SK-N-SH (cell line): ENCODE data around the gene MINDY2. TPM values are rescaled to one million over a fixed set of nuclear protein-coding genes. Genes with fewer than 3 reads are reported as not detected.

Experiments
- CTCF ChIA-PET: fragments of 300-600, 350-600 bp; formaldehyde crosslinking; extraction: SDS; loops from one replicate; lab custom pipeline; 2021; lab: Yijun Ruan, JAX
- POLR2A ChIA-PET: fragments of 350-600 bp; sonication (Branson Sonifier 250); formaldehyde crosslinking; extraction: SDS; loops from one replicate; lab custom pipeline; 2020; ENCODE audit warnings: antibody characterized with exemption, inconsistent platforms; lab: Yijun Ruan, JAX
- DNase-seq: peaks from one replicate; pipeline ENCODE4 v3.0.0; 2012
- H2AFZ ChIP-seq: fragments of 200-600 bp; sonication (generic); 2 replicates; pipeline ENCODE4 v1.8.1; 2016; ENCODE audit warnings: antibody characterized with exemption, mild to moderate bottlenecking, low read depth
- H3F3A ChIP-seq: fragments of 200-600 bp; sonication (generic); replicated peaks from 2 replicates; pipeline ENCODE3; 2016; ENCODE audit warnings: antibody characterized with exemption, mild to moderate bottlenecking; ENCODE audit not compliant: insufficient read depth
- H3K27ac ChIP-seq, 2 experiments: fragments of 200-500 bp in 1 of 2; fragments of 200-600 bp in 1 of 2; sonication (Bioruptor generic) in 1 of 2; sonication (generic), shearing (Covaris generic) in 1 of 2; 2 replicates each; pipeline versions ENCODE4 v1.5.1 to v1.6.1; 2014 to 2016; ENCODE audit warnings: low read depth in 2 of 2, inconsistent platforms in 1 of 2, low read length in 1 of 2, mild to moderate bottlenecking in 1 of 2, mixed read lengths in 1 of 2
- H3K27me3 ChIP-seq: fragments of 200-600 bp; sonication (generic), shearing (Covaris generic); 2 replicates; pipeline ENCODE4 v1.6.1; 2016; ENCODE audit warnings: mixed run types; ENCODE audit not compliant: insufficient read depth
- H3K36me3 ChIP-seq, 2 experiments: fragments of 200-500 bp in 1 of 2; fragments of 200-600 bp in 1 of 2; sonication (Bioruptor generic) in 1 of 2; sonication (generic) in 1 of 2; replicated peaks in 1 of 2; 2 replicates each; pipeline versions ENCODE3 to v1.5.1; 2014 to 2016; ENCODE audit warnings: low read length in 1 of 2, mild to moderate bottlenecking in 1 of 2; ENCODE audit not compliant: insufficient read depth in 2 of 2, control insufficient read depth in 1 of 2
- H3K4me1 ChIP-seq, 2 experiments: fragments of 200-500 bp in 1 of 2; fragments of 200-600 bp in 1 of 2; sonication (Bioruptor generic) in 1 of 2; sonication (generic), shearing (Covaris generic) in 1 of 2; 2 replicates each; pipeline versions ENCODE4 v1.5.1 to v1.6.1; 2014 to 2016; ENCODE audit warnings: low read depth in 1 of 2, low read length in 1 of 2, mixed run types in 1 of 2; ENCODE audit not compliant: insufficient read depth in 2 of 2, control insufficient read depth in 1 of 2
- H3K4me2 ChIP-seq: fragments of 200-600 bp; sonication (generic), shearing (Covaris generic); 2 replicates; pipeline ENCODE4 v1.6.1; 2017; ENCODE audit warnings: mixed run types
- H3K4me3 ChIP-seq, 2 experiments: fragments of 200-500 bp in 1 of 2; fragments of 200-600 bp in 1 of 2; sonication (Bioruptor generic) in 1 of 2; sonication (generic), shearing (Covaris generic) in 1 of 2; 2 replicates each; pipeline versions ENCODE4 v1.5.1 to v1.8.1; 2014 to 2016; ENCODE audit warnings: low read depth in 2 of 2, inconsistent platforms in 1 of 2, low read length in 1 of 2, mild to moderate bottlenecking in 1 of 2, mixed read lengths in 1 of 2, moderate library complexity in 1 of 2
- H3K79me2 ChIP-seq: fragments of 200-600 bp; sonication (generic); 2 replicates; pipeline ENCODE4 v1.8.1; 2017; ENCODE audit warnings: mild to moderate bottlenecking; ENCODE audit not compliant: insufficient read depth
- H3K9ac ChIP-seq: fragments of 200-600 bp; sonication (generic); 2 replicates; pipeline ENCODE4 v1.6.1; 2017; ENCODE audit warnings: mixed run types
- H3K9me2 ChIP-seq: fragments of 200-600 bp; sonication (generic); 2 replicates; pipeline ENCODE4 v1.6.1; 2017; ENCODE audit warnings: mixed run types
- H3K9me3 ChIP-seq: fragments of 200-600 bp; sonication (generic); 2 replicates; pipeline ENCODE4 v1.6.1; 2017; ENCODE audit warnings: mixed run types, mild to moderate bottlenecking, moderate library complexity
- H4K20me1 ChIP-seq: fragments of 200-600 bp; sonication (generic); 2 replicates; pipeline ENCODE4 v1.6.1; 2017; ENCODE audit warnings: mild to moderate bottlenecking, mixed run types; ENCODE audit not compliant: insufficient read depth
- EZH2phosphoT487 ChIP-seq: fragments of 200-600 bp; sonication (generic); IDR thresholded peaks from 2 replicates; pipeline ENCODE4 v1.6.1; 2017; ENCODE audit warnings: low read depth, mixed run types, mild to moderate bottlenecking, antibody characterized with exemption, moderate library complexity, borderline replicate concordance
- FOXM1 ChIP-seq: IDR thresholded peaks from 2 replicates; pipeline ENCODE4 v1.4.0; 2012; ENCODE audit warnings: low read depth, mild to moderate bottlenecking
- GABPA ChIP-seq: IDR thresholded peaks from 2 replicates; pipeline ENCODE4 v1.4.0; 2012; ENCODE audit warnings: low read depth, mild to moderate bottlenecking
- GATA2 ChIP-seq: sonication (generic); formaldehyde crosslinking; IDR thresholded peaks from 2 replicates; pipeline ENCODE4 v1.5.0; 2020; ENCODE audit warnings: mild to moderate bottlenecking, missing genetic modification reagents
- IRF3 ChIP-seq: fragments of 150-350 bp; IDR thresholded peaks from 2 replicates; pipeline ENCODE4 v1.6.1; 2016; ENCODE audit warnings: mild to moderate bottlenecking, low read depth, low read length
- MEF2A ChIP-seq: IDR thresholded peaks from 2 replicates; pipeline ENCODE4 v1.4.0; 2012; ENCODE audit warnings: low read depth, borderline replicate concordance
- RCOR1 ChIP-seq: fragments of 150-350 bp; IDR thresholded peaks from 2 replicates; pipeline ENCODE4 v1.6.1; 2017; ENCODE audit warnings: antibody characterized with exemption, low read length
- RFX5 ChIP-seq: IDR thresholded peaks from 2 replicates; pipeline ENCODE4 v1.6.1; 2012; ENCODE audit warnings: mild to moderate bottlenecking, improper control_type of control experiment, low read length
- TEAD4 ChIP-seq: IDR thresholded peaks from 2 replicates; pipeline ENCODE4 v1.4.0; 2012; ENCODE audit warnings: mild to moderate bottlenecking, borderline replicate concordance; ENCODE audit not compliant: insufficient read depth
- WGBS: methylation state at CpG from one replicate; pipeline ENCODE4 v1.1.6; 2017; ENCODE audit warnings: low lambda C conversion rate; 5-methylcytosine and 5-hydroxymethylcytosine counted together
- polyA plus RNA-seq, 3 experiments: library from polyadenylated mRNA; depleted of rRNA; stranded (reverse); fragments of >200 nt; gene quantifications; 2 replicates each; pipeline ENCODE4 v1.2.3, GENCODE V29; 2012
- TF ChIP-seq, protein P1 (sequence below): IDR thresholded peaks from 2 replicates; pipeline ENCODE4 v1.4.0; 2012; ENCODE audit warnings: low read depth, borderline replicate concordance

Gene MINDY2
- polyA plus RNA-seq, 1 of the 3 experiments (the other 2 are of a cell fraction): 1.0 TPM

DNA sequence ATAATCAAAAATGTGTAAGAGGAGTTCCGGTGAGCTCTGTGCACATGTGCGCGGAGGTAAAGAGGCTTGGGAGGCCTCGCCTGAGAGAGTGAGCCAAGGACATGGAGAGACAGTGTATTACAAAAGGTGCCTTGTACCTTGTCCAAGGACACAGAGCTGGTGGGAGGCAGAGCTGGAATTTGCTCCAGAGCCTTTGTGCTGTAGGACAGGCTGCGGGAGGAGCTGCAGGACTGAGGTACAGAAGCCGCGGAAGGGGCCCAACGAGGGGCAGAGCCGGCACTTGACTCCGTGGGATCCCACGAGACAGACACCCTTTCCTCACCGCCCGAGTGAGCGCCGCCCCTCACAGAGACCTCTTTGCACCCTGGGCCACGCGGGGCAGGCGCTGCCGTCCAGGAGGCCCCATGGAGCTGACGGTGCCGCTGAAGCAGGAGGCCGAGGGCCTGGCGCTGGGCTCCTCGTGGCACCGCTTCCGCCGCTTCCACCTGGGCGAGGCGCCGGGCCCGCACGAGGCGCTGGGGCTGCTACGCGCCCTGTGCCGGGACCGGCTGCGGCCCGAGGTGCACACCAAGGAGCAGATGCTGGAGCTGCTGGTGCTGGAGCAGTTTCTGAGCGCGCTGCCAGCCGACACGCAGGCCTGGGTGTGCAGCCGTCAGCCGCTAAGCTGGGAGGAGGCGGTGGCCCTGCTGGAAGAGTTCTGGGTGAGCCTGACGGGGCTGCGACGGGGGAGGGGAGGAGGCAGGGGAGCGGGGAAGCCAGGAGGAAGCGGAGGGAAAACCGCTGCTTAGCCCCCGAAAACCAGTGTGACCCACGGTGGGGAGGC lies 93.7 kb downstream of the MINDY2 start:
- TF ChIP-seq, protein P1, sequence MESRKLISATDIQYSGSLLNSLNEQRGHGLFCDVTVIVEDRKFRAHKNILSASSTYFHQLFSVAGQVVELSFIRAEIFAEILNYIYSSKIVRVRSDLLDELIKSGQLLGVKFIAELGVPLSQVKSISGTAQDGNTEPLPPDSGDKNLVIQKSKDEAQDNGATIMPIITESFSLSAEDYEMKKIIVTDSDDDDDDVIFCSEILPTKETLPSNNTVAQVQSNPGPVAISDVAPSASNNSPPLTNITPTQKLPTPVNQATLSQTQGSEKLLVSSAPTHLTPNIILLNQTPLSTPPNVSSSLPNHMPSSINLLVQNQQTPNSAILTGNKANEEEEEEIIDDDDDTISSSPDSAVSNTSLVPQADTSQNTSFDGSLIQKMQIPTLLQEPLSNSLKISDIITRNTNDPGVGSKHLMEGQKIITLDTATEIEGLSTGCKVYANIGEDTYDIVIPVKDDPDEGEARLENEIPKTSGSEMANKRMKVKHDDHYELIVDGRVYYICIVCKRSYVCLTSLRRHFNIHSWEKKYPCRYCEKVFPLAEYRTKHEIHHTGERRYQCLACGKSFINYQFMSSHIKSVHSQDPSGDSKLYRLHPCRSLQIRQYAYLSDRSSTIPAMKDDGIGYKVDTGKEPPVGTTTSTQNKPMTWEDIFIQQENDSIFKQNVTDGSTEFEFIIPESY: no peak
- TF ChIP-seq RCOR1: no peak
- no peak for TF ChIP-seq MEF2A
- no peak for TF ChIP-seq TEAD4
- no peak for TF ChIP-seq EZH2phosphoT487
- no peaks in the 10 kb centered on the region for H3K9me2 ChIP-seq
- WGBS: 97% methylated on average over 49 of the region's 54 CpGs
- no peaks in the 10 kb centered on the region for H3F3A ChIP-seq
- no peaks in the 10 kb centered on the region for H4K20me1 ChIP-seq
- H3K79me2 ChIP-seq: no peaks in the 10 kb centered on the region
- H3K27me3 ChIP-seq: no peaks in the 10 kb centered on the region
- no peaks in the 10 kb centered on the region for H3K9me3 ChIP-seq
- H3K27ac ChIP-seq: no peak overlapping the region
- no peak overlapping the region for H3K9ac ChIP-seq
- no peaks in the 10 kb centered on the region for H3K36me3 ChIP-seq
- ChIA-PET POLR2A (no interaction called here), CTCF (no interaction called here)
- H3K4me3 ChIP-seq: no peak overlapping the region
- H3K4me2 ChIP-seq: no peak overlapping the region
- peak; percentile 27 for DNase-seq
- H2AFZ ChIP-seq: no peak overlapping the region
- H3K4me1 ChIP-seq: peaks cover 0 to 2% of the 10 kb centered on the region in 2 experiments; a peak in 1 of 4 replicates

DNA sequence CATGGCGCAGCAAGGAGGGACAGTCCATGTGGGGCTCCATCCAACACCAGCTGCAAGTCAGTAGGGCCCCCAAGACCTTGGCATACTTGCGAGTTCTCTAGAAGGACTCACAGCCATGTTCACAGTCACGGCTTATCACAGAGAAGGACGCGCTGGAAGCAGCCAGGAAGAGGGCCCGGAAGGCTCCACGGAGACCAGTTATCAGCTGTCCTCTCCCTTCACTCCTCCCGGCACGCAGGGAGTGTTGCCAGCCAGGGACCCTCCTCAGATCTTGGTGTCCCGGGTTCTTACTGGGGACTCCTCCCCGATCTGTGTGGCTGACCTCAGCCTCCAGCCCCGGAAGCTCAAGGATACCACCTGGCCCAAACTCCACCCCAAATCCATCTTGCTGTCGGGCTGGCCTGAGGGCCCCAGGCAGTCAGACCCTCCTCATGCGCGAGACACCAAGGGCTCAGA lies 94.4 kb downstream of the MINDY2 start:
- Histone ChIP-seq H3K4me3 (no peak overlapping the region), H3K4me1 (peaks cover 0 to 2% of the 10 kb centered on the region in 2 experiments; a peak in 1 of 4 replicates), H3K4me2 (no peak overlapping the region), H3K27me3 (no peaks in the 10 kb centered on the region), H3K36me3 (no peaks in the 10 kb centered on the region), H3K27ac (no peak overlapping the region), H3K79me2 (no peaks in the 10 kb centered on the region), H2AFZ (no peak overlapping the region), H3K9me2 (no peaks in the 10 kb centered on the region), H3K9me3 (no peaks in the 10 kb centered on the region), H4K20me1 (no peaks in the 10 kb centered on the region), H3K9ac (no peak overlapping the region), H3F3A (no peaks in the 10 kb centered on the region)
- ChIA-PET POLR2A (no interaction called here), CTCF (no interaction called here)
- TF ChIP-seq IRF3 (no peak), TEAD4 (no peak), FOXM1 (no peak), GATA2 (CRISPR knock-in tag) (no peak), RFX5 (no peak), GABPA (no peak)
- WGBS: 96% methylated on average over 11 of the region's 15 CpGs
- no peak for DNase-seq
